Measurements from ENCODE around the gene PALM3.

DNA sequence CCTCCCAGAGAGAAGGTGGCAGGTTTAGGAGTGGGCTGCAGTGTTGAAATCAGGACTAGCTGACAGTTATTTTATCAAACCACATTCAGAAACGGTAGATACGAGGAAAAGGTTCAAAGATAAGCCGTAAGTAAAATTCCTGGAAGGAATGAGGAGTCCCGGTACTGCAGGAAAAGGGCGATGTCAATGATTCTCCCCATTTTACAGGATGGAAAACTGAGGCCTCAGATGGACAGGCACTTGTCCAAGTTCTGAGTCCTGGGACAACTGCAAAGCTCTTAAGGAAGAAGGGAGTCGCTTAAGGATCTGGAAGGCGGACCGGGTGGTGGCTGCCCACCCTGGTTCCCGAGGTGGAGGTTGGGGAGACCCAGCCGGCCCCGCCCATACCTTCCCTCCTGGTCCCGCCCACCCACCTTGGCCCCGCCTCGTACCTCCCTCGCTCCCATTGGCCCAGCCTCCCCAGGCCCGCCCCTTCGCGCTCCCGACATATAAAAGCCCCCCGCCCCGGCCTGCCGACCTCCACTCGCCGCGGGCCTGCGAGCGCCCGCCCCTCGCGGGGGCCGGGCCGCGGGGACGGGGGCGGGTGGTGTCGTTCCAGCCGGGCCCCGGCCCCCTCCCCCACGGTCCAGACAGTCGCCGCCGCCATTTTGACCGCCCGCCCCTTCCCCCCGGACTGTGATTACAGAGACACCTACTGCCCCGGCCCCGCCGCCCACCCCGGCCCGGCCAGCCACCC, 56.4 kb downstream of the PALM3 start:
- peak; percentile 49 to 56 for TF ChIP-seq POLR2A (IDR thresholded peaks at IDR 0.05)
- TF ChIP-seq, protein P1, sequence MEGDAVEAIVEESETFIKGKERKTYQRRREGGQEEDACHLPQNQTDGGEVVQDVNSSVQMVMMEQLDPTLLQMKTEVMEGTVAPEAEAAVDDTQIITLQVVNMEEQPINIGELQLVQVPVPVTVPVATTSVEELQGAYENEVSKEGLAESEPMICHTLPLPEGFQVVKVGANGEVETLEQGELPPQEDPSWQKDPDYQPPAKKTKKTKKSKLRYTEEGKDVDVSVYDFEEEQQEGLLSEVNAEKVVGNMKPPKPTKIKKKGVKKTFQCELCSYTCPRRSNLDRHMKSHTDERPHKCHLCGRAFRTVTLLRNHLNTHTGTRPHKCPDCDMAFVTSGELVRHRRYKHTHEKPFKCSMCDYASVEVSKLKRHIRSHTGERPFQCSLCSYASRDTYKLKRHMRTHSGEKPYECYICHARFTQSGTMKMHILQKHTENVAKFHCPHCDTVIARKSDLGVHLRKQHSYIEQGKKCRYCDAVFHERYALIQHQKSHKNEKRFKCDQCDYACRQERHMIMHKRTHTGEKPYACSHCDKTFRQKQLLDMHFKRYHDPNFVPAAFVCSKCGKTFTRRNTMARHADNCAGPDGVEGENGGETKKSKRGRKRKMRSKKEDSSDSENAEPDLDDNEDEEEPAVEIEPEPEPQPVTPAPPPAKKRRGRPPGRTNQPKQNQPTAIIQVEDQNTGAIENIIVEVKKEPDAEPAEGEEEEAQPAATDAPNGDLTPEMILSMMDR (IDR thresholded peaks at IDR 0.05): no peak
